ENCODE measurements around the gene ATXN3. TPM values are rescaled to one million over a fixed set of nuclear protein-coding genes. Genes with fewer than 3 reads are reported as not detected.
A peak's percentile ranks its signal among the peaks of the same experiment; 100 is the strongest.

The ATXN3 gene
- total and polyA plus RNA-seq, 2 of the 13 experiments (the other 11 are each of a cell fraction or from before 2014, with no cell fraction given), result 14.9 to 17.3 TPM

DNA sequence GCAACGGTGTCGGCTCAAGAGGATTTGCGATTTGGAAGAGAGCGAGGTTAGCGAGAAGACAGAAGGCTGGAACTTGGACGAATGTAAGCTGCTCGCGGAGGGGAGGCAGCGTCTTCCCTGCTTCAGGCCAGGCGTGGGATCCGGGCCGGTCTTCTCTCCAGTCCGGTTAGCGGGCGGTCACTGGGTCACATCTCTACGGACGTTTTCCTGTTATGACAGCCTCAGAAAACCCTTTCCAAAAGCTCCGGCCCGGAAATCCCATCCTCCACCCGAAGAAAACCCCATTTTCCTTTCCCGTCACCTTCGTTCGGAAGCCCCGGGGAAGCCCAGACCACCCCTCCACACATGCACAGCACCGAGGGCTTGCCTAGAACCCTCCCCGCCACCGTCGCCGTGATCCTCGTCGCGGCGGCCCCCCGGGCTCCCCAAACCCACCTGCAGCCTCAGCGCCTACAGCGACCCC, 14.9 kb upstream of the ATXN3 start (continued):
- TF ChIP-seq, protein P1, sequence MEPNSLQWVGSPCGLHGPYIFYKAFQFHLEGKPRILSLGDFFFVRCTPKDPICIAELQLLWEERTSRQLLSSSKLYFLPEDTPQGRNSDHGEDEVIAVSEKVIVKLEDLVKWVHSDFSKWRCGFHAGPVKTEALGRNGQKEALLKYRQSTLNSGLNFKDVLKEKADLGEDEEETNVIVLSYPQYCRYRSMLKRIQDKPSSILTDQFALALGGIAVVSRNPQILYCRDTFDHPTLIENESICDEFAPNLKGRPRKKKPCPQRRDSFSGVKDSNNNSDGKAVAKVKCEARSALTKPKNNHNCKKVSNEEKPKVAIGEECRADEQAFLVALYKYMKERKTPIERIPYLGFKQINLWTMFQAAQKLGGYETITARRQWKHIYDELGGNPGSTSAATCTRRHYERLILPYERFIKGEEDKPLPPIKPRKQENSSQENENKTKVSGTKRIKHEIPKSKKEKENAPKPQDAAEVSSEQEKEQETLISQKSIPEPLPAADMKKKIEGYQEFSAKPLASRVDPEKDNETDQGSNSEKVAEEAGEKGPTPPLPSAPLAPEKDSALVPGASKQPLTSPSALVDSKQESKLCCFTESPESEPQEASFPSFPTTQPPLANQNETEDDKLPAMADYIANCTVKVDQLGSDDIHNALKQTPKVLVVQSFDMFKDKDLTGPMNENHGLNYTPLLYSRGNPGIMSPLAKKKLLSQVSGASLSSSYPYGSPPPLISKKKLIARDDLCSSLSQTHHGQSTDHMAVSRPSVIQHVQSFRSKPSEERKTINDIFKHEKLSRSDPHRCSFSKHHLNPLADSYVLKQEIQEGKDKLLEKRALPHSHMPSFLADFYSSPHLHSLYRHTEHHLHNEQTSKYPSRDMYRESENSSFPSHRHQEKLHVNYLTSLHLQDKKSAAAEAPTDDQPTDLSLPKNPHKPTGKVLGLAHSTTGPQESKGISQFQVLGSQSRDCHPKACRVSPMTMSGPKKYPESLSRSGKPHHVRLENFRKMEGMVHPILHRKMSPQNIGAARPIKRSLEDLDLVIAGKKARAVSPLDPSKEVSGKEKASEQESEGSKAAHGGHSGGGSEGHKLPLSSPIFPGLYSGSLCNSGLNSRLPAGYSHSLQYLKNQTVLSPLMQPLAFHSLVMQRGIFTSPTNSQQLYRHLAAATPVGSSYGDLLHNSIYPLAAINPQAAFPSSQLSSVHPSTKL (CRISPR knock-in tag; IDR thresholded peaks at IDR 0.05), result no peak
- TF ChIP-seq NFYB (CRISPR knock-in tag; IDR thresholded peaks at IDR 0.05) (no peak), SIN3A (IDR thresholded peaks at IDR 0.05; ENCODE audit: borderline replicate concordance, low read depth, low read length) (0 out of 2 replicates have a peak, but pooled peaks have one; percentile 6), MTA1 (CRISPR knock-in tag; IDR thresholded peaks at IDR 0.05; ENCODE audit: borderline replicate concordance) (0 out of 2 replicates have a peak, but pooled peaks have one; percentile 13), SRSF1 (optimal IDR thresholded peaks at IDR 0.05; ENCODE audit: low read depth, low read length) (peak; percentile 20), PHF8 (CRISPR knock-in tag; IDR thresholded peaks at IDR 0.05) (peak; percentile 68), ARID2 (CRISPR knock-in tag; IDR thresholded peaks at IDR 0.05; ENCODE audit: borderline replicate concordance) (0 out of 2 replicates have a peak, but pooled peaks have one; percentile 45), ZNF768 (CRISPR knock-in tag; IDR thresholded peaks at IDR 0.05) (peak; percentile 30; the same call in 1 of the 2 replicates), MED13 (CRISPR knock-in tag; IDR thresholded peaks at IDR 0.05) (no peak), ZNF557 (CRISPR knock-in tag; IDR thresholded peaks at IDR 0.05) (0 out of 2 replicates have a peak, but pooled peaks have one; percentile 27), ZNF136 (CRISPR knock-in tag; IDR thresholded peaks at IDR 0.05; ENCODE audit: low read depth) (0 out of 2 replicates have a peak, but pooled peaks have one; percentile 20)
- TF ChIP-seq, protein P2, sequence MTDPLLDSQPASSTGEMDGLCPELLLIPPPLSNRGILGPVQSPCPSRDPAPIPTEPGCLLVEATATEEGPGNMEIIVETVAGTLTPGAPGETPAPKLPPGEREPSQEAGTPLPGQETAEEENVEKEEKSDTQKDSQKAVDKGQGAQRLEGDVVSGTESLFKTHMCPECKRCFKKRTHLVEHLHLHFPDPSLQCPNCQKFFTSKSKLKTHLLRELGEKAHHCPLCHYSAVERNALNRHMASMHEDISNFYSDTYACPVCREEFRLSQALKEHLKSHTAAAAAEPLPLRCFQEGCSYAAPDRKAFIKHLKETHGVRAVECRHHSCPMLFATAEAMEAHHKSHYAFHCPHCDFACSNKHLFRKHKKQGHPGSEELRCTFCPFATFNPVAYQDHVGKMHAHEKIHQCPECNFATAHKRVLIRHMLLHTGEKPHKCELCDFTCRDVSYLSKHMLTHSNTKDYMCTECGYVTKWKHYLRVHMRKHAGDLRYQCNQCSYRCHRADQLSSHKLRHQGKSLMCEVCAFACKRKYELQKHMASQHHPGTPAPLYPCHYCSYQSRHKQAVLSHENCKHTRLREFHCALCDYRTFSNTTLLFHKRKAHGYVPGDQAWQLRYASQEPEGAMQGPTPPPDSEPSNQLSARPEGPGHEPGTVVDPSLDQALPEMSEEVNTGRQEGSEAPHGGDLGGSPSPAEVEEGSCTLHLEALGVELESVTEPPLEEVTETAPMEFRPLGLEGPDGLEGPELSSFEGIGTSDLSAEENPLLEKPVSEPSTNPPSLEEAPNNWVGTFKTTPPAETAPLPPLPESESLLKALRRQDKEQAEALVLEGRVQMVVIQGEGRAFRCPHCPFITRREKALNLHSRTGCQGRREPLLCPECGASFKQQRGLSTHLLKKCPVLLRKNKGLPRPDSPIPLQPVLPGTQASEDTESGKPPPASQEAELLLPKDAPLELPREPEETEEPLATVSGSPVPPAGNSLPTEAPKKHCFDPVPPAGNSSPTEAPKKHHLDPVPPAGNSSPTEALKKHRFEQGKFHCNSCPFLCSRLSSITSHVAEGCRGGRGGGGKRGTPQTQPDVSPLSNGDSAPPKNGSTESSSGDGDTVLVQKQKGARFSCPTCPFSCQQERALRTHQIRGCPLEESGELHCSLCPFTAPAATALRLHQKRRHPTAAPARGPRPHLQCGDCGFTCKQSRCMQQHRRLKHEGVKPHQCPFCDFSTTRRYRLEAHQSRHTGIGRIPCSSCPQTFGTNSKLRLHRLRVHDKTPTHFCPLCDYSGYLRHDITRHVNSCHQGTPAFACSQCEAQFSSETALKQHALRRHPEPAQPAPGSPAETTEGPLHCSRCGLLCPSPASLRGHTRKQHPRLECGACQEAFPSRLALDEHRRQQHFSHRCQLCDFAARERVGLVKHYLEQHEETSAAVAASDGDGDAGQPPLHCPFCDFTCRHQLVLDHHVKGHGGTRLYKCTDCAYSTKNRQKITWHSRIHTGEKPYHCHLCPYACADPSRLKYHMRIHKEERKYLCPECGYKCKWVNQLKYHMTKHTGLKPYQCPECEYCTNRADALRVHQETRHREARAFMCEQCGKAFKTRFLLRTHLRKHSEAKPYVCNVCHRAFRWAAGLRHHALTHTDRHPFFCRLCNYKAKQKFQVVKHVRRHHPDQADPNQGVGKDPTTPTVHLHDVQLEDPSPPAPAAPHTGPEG (CRISPR knock-in tag; IDR thresholded peaks at IDR 0.05), result 0 out of 2 replicates have a peak, but pooled peaks have one; percentile 11
- TF ChIP-seq, protein P3, sequence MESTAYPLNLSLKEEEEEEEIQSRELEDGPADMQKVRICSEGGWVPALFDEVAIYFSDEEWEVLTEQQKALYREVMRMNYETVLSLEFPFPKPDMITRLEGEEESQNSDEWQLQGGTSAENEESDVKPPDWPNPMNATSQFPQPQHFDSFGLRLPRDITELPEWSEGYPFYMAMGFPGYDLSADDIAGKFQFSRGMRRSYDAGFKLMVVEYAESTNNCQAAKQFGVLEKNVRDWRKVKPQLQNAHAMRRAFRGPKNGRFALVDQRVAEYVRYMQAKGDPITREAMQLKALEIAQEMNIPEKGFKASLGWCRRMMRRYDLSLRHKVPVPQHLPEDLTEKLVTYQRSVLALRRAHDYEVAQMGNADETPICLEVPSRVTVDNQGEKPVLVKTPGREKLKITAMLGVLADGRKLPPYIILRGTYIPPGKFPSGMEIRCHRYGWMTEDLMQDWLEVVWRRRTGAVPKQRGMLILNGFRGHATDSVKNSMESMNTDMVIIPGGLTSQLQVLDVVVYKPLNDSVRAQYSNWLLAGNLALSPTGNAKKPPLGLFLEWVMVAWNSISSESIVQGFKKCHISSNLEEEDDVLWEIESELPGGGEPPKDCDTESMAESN (CRISPR knock-in tag; conservative IDR thresholded peaks at IDR 0.05), result peak; percentile 48; the same call in 1 of the 2 replicates
- TF ChIP-seq, protein P4, sequence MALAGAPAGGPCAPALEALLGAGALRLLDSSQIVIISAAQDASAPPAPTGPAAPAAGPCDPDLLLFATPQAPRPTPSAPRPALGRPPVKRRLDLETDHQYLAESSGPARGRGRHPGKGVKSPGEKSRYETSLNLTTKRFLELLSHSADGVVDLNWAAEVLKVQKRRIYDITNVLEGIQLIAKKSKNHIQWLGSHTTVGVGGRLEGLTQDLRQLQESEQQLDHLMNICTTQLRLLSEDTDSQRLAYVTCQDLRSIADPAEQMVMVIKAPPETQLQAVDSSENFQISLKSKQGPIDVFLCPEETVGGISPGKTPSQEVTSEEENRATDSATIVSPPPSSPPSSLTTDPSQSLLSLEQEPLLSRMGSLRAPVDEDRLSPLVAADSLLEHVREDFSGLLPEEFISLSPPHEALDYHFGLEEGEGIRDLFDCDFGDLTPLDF (CRISPR knock-in tag; IDR thresholded peaks at IDR 0.05), result peak; percentile 25; the same call in 1 of the 2 replicates
- TF ChIP-seq, protein P5, sequence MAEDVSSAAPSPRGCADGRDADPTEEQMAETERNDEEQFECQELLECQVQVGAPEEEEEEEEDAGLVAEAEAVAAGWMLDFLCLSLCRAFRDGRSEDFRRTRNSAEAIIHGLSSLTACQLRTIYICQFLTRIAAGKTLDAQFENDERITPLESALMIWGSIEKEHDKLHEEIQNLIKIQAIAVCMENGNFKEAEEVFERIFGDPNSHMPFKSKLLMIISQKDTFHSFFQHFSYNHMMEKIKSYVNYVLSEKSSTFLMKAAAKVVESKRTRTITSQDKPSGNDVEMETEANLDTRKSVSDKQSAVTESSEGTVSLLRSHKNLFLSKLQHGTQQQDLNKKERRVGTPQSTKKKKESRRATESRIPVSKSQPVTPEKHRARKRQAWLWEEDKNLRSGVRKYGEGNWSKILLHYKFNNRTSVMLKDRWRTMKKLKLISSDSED (CRISPR knock-in tag; IDR thresholded peaks at IDR 0.05), result no peak

Measured in HepG2 (cell line).